ENCODE data around the gene BBIP1.

The BBIP1 gene

DNA sequence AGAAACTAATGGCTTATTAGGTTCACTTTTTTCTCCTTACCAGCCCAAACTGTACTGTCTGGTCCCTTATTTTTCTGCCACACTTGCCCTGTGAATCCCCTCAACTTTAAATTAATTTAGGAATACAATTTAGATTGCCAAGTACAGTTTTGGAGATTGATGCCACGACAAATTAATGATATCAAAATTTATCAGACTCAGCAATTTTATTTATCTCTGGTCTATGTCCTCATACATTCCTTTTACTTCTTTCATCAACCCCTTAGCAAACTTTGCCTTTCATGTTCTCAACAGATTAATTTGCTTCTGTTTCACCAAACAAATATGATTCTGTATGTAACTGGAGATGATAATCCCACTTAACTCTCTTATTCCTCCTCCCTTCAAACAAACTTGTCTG, 38.6 kb upstream of the BBIP1 start:
- Histone ChIP-seq H3K4me3 (ENCODE audit: low read depth, low read length) (no peak overlapping the region), H3K9me3 (ENCODE audit: control insufficient read depth, insufficient read depth, low read length) (no peaks in the 10 kb centered on the region), H3K36me3 (ENCODE audit: control insufficient read depth, insufficient read depth, low read length) (no peaks in the 10 kb centered on the region), H3K9ac (ENCODE audit: low read depth, low read length) (no peak overlapping the region), H3K27ac (ENCODE audit: low read depth, low read length) (no peak overlapping the region), H3K4me1 (ENCODE audit: control insufficient read depth, insufficient read depth, low read length) (peaks cover 12% of the 10 kb centered on the region; the same call in 1 of the 2 replicates), H3K27me3 (ENCODE audit: control insufficient read depth, insufficient read depth, low read length) (no peaks in the 10 kb centered on the region)

GRCh38 chr10:110951381-110951780, 32.4 kb upstream of the BBIP1 start:
- Histone ChIP-seq H3K4me3 (ENCODE audit: low read depth, low read length) (no peak overlapping the region), H3K27me3 (ENCODE audit: control insufficient read depth, insufficient read depth, low read length) (no peaks in the 10 kb centered on the region), H3K9ac (ENCODE audit: low read depth, low read length) (no peak overlapping the region), H3K27ac (ENCODE audit: low read depth, low read length) (no peak overlapping the region), H3K9me3 (ENCODE audit: control insufficient read depth, insufficient read depth, low read length) (no peaks in the 10 kb centered on the region), H3K4me1 (ENCODE audit: control insufficient read depth, insufficient read depth, low read length) (peaks cover 4% of the 10 kb centered on the region; the same call in 1 of the 2 replicates), H3K36me3 (ENCODE audit: control insufficient read depth, insufficient read depth, low read length) (0 out of 2 replicates have a peak, but pooled peaks cover 2% of the 10 kb centered on the region)

DNA sequence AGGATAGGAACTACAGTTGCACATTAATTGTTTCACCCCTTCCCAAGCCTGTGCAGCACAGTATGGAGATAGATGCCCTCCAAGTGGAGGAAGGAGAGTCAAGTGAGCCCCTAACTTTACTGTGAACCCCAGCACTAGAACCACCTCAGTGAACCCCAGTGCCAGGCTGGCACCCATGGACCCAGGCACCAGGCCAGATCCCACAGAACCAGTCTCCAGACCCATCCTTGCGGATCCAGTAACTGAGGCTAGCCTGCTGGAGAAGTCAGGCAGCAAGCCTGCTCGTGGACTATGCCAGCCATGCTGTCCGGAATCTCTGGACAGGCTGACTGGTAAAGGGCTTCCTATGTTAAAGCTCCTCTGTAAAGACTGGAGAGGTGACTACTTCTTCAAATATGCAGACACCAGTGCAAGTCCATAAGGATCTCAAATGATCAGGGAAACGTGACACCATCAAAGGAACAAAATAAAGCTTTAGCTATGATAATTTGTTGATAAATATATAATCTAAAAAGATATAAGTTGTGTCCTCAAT, 28.1 kb upstream of the BBIP1 start:
- Histone ChIP-seq H3K27me3 (ENCODE audit: control insufficient read depth, insufficient read depth, low read length) (no peaks in the 10 kb centered on the region), H3K9ac (ENCODE audit: low read depth, low read length) (no peak overlapping the region), H3K27ac (ENCODE audit: low read depth, low read length) (no peak overlapping the region), H3K4me1 (ENCODE audit: control insufficient read depth, insufficient read depth, low read length) (peaks cover 16% of the 10 kb centered on the region; the same call in 1 of the 2 replicates), H3K36me3 (ENCODE audit: control insufficient read depth, insufficient read depth, low read length) (0 out of 2 replicates have a peak, but pooled peaks cover 1% of the 10 kb centered on the region), H3K4me3 (ENCODE audit: low read depth, low read length) (no peak overlapping the region), H3K9me3 (ENCODE audit: control insufficient read depth, insufficient read depth, low read length) (no peaks in the 10 kb centered on the region)

GRCh38 chr10:110946496-110946895, 27.5 kb upstream of the BBIP1 start:
- Histone ChIP-seq H3K27me3 (ENCODE audit: control insufficient read depth, insufficient read depth, low read length) (no peaks in the 10 kb centered on the region), H3K9ac (ENCODE audit: low read depth, low read length) (no peak overlapping the region), H3K27ac (ENCODE audit: low read depth, low read length) (no peak overlapping the region), H3K9me3 (ENCODE audit: control insufficient read depth, insufficient read depth, low read length) (no peaks in the 10 kb centered on the region), H3K36me3 (ENCODE audit: control insufficient read depth, insufficient read depth, low read length) (no peaks in the 10 kb centered on the region), H3K4me1 (ENCODE audit: control insufficient read depth, insufficient read depth, low read length) (peaks cover 18% of the 10 kb centered on the region; the same call in 1 of the 2 replicates), H3K4me3 (ENCODE audit: low read depth, low read length) (no peak overlapping the region)

DNA sequence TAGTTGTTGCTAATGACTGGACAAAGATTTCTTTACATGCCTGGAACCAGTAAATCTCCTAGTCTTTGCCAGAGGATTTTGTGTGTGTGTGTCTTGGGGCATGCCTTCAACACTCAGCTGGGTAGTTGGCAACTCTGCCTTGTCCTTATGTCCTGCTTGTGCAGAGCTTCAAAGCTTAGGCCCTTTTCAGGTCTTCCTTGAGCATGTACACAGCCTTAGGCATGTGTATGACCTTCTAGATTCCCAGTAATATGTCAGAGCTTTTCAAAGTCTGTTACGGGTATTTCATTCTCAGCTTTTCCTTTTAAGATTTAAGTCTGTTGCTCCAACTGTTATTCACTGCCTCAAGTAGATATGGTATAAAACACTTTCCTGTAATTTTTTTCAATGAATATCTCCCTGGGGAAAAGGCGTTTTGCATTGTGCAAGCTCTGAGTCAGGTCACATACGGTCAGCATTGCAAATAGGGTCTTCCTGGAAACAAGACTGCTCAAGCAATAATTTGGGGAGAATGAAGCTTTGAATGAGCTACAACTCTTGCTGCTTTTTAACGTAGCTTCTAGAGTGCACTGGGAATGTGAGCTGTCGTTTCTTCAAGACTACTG, 25.9 kb upstream of the BBIP1 start:
- H3K9ac ChIP-seq (ENCODE audit: low read depth, low read length) = no peak overlapping the region
- H3K36me3 ChIP-seq (ENCODE audit: control insufficient read depth, insufficient read depth, low read length) = no peaks in the 10 kb centered on the region
- no peak overlapping the region for H3K27ac ChIP-seq (ENCODE audit: low read depth, low read length)
- H3K27me3 ChIP-seq (ENCODE audit: control insufficient read depth, insufficient read depth, low read length) = no peaks in the 10 kb centered on the region
- no peak overlapping the region for H3K4me3 ChIP-seq (ENCODE audit: low read depth, low read length)
- no peaks in the 10 kb centered on the region for H3K9me3 ChIP-seq (ENCODE audit: control insufficient read depth, insufficient read depth, low read length)
- peaks cover 18% of the 10 kb centered on the region; the same call in 1 of the 2 replicates for H3K4me1 ChIP-seq (ENCODE audit: control insufficient read depth, insufficient read depth, low read length)

GRCh38 chr10:110939419-110939818, 20.4 kb upstream of the BBIP1 start:
- H3K9ac ChIP-seq (ENCODE audit: low read depth, low read length) = no peak overlapping the region
- no peak overlapping the region for H3K27ac ChIP-seq (ENCODE audit: low read depth, low read length)
- H3K4me3 ChIP-seq (ENCODE audit: low read depth, low read length) = no peak overlapping the region
- no peaks in the 10 kb centered on the region for H3K36me3 ChIP-seq (ENCODE audit: control insufficient read depth, insufficient read depth, low read length)
- 0 out of 2 replicates have a peak, but pooled peaks cover 6% of the 10 kb centered on the region for H3K4me1 ChIP-seq (ENCODE audit: control insufficient read depth, insufficient read depth, low read length)
- no peaks in the 10 kb centered on the region for H3K9me3 ChIP-seq (ENCODE audit: control insufficient read depth, insufficient read depth, low read length)
- no peaks in the 10 kb centered on the region for H3K27me3 ChIP-seq (ENCODE audit: control insufficient read depth, insufficient read depth, low read length)

DNA sequence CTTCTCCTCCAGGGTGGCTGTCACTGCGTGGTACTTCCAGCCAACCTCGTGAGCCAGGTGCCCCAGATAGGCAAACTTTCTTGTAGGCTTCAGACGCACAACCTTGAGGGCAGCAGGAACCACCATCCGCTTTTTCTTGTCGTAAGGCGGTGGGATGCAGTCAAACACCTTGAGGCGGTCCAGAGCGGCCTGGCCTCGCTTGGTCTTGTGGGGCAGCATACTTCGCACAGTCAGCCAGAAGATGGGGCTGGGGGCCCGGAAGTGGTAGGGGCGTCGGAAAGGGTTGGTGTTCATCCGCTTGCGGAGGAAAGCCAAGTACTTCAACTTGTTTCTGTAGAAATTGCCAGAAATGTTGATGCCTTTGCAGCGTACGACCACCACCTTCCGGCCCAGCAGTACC, 17.8 kb upstream of the BBIP1 start:
- H3K9me3 ChIP-seq (ENCODE audit: control insufficient read depth, insufficient read depth, low read length) = no peaks in the 10 kb centered on the region
- H3K9ac ChIP-seq (ENCODE audit: low read depth, low read length) = no peak overlapping the region
- H3K36me3 ChIP-seq (ENCODE audit: control insufficient read depth, insufficient read depth, low read length) = no peaks in the 10 kb centered on the region
- H3K27me3 ChIP-seq (ENCODE audit: control insufficient read depth, insufficient read depth, low read length) = no peaks in the 10 kb centered on the region
- H3K4me1 ChIP-seq (ENCODE audit: control insufficient read depth, insufficient read depth, low read length) = peaks cover 8% of the 10 kb centered on the region
- H3K27ac ChIP-seq (ENCODE audit: low read depth, low read length) = no peak overlapping the region
- no peak overlapping the region for H3K4me3 ChIP-seq (ENCODE audit: low read depth, low read length)

DNA sequence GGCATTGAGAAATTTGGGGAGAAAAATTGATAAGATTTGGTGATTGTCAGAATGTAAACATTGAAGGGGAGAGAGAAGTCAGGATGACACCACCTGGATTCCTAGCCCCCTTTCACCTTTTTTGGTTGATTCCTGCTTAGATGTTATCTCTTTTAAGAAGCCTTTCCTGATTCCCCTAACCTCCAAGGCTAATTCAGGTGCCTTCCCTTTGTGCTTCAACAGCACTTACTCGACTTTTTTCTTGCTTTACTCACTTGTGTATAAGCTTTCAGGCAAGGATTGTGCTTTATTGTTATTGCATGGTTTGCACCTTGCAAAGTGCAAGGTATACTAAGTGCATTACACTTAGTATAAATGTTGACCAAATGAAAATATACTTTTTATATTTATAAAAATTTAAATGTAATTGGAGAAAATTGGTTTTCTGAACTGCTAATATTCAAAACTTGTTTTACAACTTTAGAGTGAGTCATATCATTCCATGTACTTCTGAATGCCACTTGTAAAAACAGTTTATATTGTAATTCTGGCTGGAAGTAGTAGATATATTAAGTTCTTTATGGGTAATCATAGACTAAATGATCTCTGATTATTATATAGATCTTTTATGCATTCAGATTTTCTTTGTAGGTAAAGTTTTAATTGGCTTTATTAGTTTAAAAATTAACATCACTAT, 13.7 kb upstream of the BBIP1 start:
- Histone ChIP-seq H3K27me3 (ENCODE audit: control insufficient read depth, insufficient read depth, low read length) (no peaks in the 10 kb centered on the region), H3K27ac (ENCODE audit: low read depth, low read length) (no peak overlapping the region), H3K4me1 (ENCODE audit: control insufficient read depth, insufficient read depth, low read length) (peaks cover 33% of the 10 kb centered on the region), H3K9ac (ENCODE audit: low read depth, low read length) (no peak overlapping the region), H3K36me3 (ENCODE audit: control insufficient read depth, insufficient read depth, low read length) (no peaks in the 10 kb centered on the region), H3K9me3 (ENCODE audit: control insufficient read depth, insufficient read depth, low read length) (no peaks in the 10 kb centered on the region), H3K4me3 (ENCODE audit: low read depth, low read length) (no peak overlapping the region)

GRCh38 chr10:110931769-110932381, 12.9 kb upstream of the BBIP1 start:
- Histone ChIP-seq H3K4me3 (ENCODE audit: low read depth, low read length) (no peak overlapping the region), H3K27ac (ENCODE audit: low read depth, low read length) (no peak overlapping the region), H3K36me3 (ENCODE audit: control insufficient read depth, insufficient read depth, low read length) (no peaks in the 10 kb centered on the region), H3K9me3 (ENCODE audit: control insufficient read depth, insufficient read depth, low read length) (no peaks in the 10 kb centered on the region), H3K4me1 (ENCODE audit: control insufficient read depth, insufficient read depth, low read length) (peaks cover 33% of the 10 kb centered on the region), H3K27me3 (ENCODE audit: control insufficient read depth, insufficient read depth, low read length) (no peaks in the 10 kb centered on the region), H3K9ac (ENCODE audit: low read depth, low read length) (no peak overlapping the region)

GRCh38 chr10:110927461-110927860, 8.5 kb upstream of the BBIP1 start:
- peaks cover 32% of the 10 kb centered on the region for H3K4me1 ChIP-seq (ENCODE audit: control insufficient read depth, insufficient read depth, low read length)
- H3K27me3 ChIP-seq (ENCODE audit: control insufficient read depth, insufficient read depth, low read length) = no peaks in the 10 kb centered on the region
- no peak overlapping the region for H3K4me3 ChIP-seq (ENCODE audit: low read depth, low read length)
- H3K9ac ChIP-seq (ENCODE audit: low read depth, low read length) = no peak overlapping the region
- no peaks in the 10 kb centered on the region for H3K9me3 ChIP-seq (ENCODE audit: control insufficient read depth, insufficient read depth, low read length)
- no peak overlapping the region for H3K27ac ChIP-seq (ENCODE audit: low read depth, low read length)
- H3K36me3 ChIP-seq (ENCODE audit: control insufficient read depth, insufficient read depth, low read length) = no peaks in the 10 kb centered on the region
